ENCODE data around the gene CYP2A6. TPM values are rescaled to one million over a fixed set of nuclear protein-coding genes. Genes with fewer than 3 reads are reported as not detected.

CYP2A6 gene
- total and polyA plus RNA-seq, 2 of the 4 experiments (the other 2 are of a cell fraction): not detected

DNA sequence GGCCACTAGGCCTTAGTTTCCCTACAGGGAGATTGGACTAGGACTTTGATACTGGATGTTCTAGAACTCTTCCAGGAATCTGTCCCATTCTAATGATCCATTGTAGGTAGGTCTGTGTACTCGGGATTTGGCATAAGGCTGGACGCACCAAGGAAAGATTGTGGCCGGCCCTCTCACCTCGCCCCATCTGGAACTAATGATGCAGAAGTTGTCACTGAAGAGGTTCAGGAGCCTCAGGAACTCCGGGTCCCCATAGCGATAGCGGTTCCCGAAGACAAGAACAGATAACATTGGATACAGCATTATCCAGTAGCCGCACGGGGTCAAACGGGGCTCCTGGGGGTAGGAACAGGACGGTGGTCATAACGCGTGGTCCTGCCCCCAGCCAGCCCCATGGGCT is 40.1 kb downstream of the CYP2A6 start:
- Histone ChIP-seq H4K20me1 (ENCODE audit: insufficient read depth, low read length) (peaks cover 46% of the 10 kb centered on the region), H3K79me1 (ENCODE audit: low read depth in 1 of 2, low read length in 2 of 2) (peaks cover 24 to 56% of the 10 kb centered on the region in 2 experiments), H2BK5ac (ENCODE audit: low read depth, low read length, poor library complexity, severe bottlenecking) (no peak overlapping the region), H2BK20ac (ENCODE audit: low read depth, low read length) (no peak overlapping the region), H2BK120ac (ENCODE audit: low read depth, low read length) (no peak overlapping the region), H3K36me3 (ENCODE audit: control insufficient read depth, insufficient read depth, low read length) (peaks cover 35% of the 10 kb centered on the region), H3K23ac (ENCODE audit: low read depth, low read length) (peak overlapping the region; percentile 42; the same call in 1 of the 2 replicates), H4K8ac (ENCODE audit: low read depth in 2 of 2, low read length in 2 of 2) (no peak overlapping the region; a peak in 1 of 4 replicates), H2AK5ac (ENCODE audit: low read depth, low read length) (0 out of 2 replicates have a peak overlapping the region, but pooled peaks have one; percentile 4), H4K91ac (ENCODE audit: insufficient read depth, low read depth, low read length) (no peak overlapping the region), H3K9me3 (ENCODE audit: control insufficient read depth, insufficient read depth, low read length) (no peaks in the 10 kb centered on the region), H4K5ac (ENCODE audit: low read depth, low read length) (no peak overlapping the region), H3K4me2 (ENCODE audit: low read depth, low read length) (peak overlapping the region; percentile 10; the same call in 1 of the 2 replicates), H3K4me3 (ENCODE audit: insufficient read depth, low read depth, low read length) (no peak overlapping the region), H3K4ac (ENCODE audit: low read depth, low read length) (peak overlapping the region; percentile 22; the same call in 1 of the 2 replicates), H3K27ac (ENCODE audit: insufficient read depth, low read length) (peak overlapping the region; percentile 7; the same call in 1 of the 2 replicates), H3K14ac (replicated peaks; ENCODE audit: low read depth, low read length) (no peak overlapping the region), H3K9ac (ENCODE audit: low read depth, low read length) (no peak overlapping the region), H2AFZ (replicated peaks; ENCODE audit: low read length, poor library complexity) (no peak overlapping the region), H3K56ac (ENCODE audit: extremely low read depth, insufficient read depth, low read length) (no peak overlapping the region), H2BK15ac (ENCODE audit: low read depth, low read length) (no peak overlapping the region), H3K9me1 (ENCODE audit: insufficient read depth, low read length) (peaks cover 7% of the 10 kb centered on the region), H3K27me3 (ENCODE audit: control insufficient read depth, insufficient read depth, low read length) (no peaks in the 10 kb centered on the region), H2AK9ac (replicated peaks; ENCODE audit: low read depth, low read length, poor library complexity) (no peak overlapping the region), H3K18ac (ENCODE audit: low read depth, low read length) (no peak overlapping the region), H3K4me1 (ENCODE audit: control insufficient read depth, insufficient read depth, low read length) (peaks cover 12% of the 10 kb centered on the region)
- TF ChIP-seq, protein P1, sequence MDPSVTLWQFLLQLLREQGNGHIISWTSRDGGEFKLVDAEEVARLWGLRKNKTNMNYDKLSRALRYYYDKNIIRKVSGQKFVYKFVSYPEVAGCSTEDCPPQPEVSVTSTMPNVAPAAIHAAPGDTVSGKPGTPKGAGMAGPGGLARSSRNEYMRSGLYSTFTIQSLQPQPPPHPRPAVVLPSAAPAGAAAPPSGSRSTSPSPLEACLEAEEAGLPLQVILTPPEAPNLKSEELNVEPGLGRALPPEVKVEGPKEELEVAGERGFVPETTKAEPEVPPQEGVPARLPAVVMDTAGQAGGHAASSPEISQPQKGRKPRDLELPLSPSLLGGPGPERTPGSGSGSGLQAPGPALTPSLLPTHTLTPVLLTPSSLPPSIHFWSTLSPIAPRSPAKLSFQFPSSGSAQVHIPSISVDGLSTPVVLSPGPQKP (IDR thresholded peaks at IDR 0.05; ENCODE audit: borderline replicate concordance, low read depth, low read length): no peak
- TF ChIP-seq MAFK (IDR thresholded peaks at IDR 0.05; ENCODE audit: low read depth, low read length) (no peak), BHLHE40 (IDR thresholded peaks at IDR 0.05; ENCODE audit: low read depth, low read length) (no peak), CEBPB (IDR thresholded peaks at IDR 0.05; ENCODE audit: low read depth, low read length) (no peak), FOS (IDR thresholded peaks at IDR 0.05; ENCODE audit: low read depth, low read length) (no peak), NFE2L2 (IDR thresholded peaks at IDR 0.05; ENCODE audit: low read depth, low read length) (no peak), RCOR1 (IDR thresholded peaks at IDR 0.05; ENCODE audit: insufficient replicate concordance, low read length) (no peak), RFX5 (IDR thresholded peaks at IDR 0.05; ENCODE audit: low read depth, low read length) (no peak), CHD1 (IDR thresholded peaks at IDR 0.05; ENCODE audit: low read depth, low read length) (no peak), SMC3 (IDR thresholded peaks at IDR 0.05; ENCODE audit: low read depth, low read length) (no peak), MXI1 (IDR thresholded peaks at IDR 0.05; ENCODE audit: borderline replicate concordance, low read depth, low read length) (no peak)
- TF ChIP-seq, protein P2, sequence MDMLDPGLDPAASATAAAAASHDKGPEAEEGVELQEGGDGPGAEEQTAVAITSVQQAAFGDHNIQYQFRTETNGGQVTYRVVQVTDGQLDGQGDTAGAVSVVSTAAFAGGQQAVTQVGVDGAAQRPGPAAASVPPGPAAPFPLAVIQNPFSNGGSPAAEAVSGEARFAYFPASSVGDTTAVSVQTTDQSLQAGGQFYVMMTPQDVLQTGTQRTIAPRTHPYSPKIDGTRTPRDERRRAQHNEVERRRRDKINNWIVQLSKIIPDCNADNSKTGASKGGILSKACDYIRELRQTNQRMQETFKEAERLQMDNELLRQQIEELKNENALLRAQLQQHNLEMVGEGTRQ (IDR thresholded peaks at IDR 0.05; ENCODE audit: low read depth, low read length): no peak
- intact Hi-C loops (cut with micrococcal nuclease) (no loop called here), dilution Hi-C loops (cut with HindIII; ENCODE audit: low sequenced_read_pairs, unreplicated experiment) (no loop called here), in situ Hi-C loops (cut with MboI; ENCODE audit: low sequenced_read_pairs) (no loop called here)
- no peak for DNase-seq
- ChIA-PET POLR2A (ENCODE audit: unreplicated experiment) (no interaction called here), CTCF (no interaction called here)
- no CpG with 5 or more reads among the region's 14 CpGs for WGBS, 2 experiments (ENCODE audit: extremely low coverage in 2 of 2, insufficient read length in 1 of 2)
- ATAC-seq (ENCODE audit: low read depth): no peak
- BruUV-seq (replicated peaks): no TSS peak

Data from IMR-90 (cell line).